ENCODE data around the gene APBA2.

GRCh38 chr15:29089731-29090616 lies 204.2 kb downstream of the APBA2 start:
- TF ChIP-seq, protein P1, sequence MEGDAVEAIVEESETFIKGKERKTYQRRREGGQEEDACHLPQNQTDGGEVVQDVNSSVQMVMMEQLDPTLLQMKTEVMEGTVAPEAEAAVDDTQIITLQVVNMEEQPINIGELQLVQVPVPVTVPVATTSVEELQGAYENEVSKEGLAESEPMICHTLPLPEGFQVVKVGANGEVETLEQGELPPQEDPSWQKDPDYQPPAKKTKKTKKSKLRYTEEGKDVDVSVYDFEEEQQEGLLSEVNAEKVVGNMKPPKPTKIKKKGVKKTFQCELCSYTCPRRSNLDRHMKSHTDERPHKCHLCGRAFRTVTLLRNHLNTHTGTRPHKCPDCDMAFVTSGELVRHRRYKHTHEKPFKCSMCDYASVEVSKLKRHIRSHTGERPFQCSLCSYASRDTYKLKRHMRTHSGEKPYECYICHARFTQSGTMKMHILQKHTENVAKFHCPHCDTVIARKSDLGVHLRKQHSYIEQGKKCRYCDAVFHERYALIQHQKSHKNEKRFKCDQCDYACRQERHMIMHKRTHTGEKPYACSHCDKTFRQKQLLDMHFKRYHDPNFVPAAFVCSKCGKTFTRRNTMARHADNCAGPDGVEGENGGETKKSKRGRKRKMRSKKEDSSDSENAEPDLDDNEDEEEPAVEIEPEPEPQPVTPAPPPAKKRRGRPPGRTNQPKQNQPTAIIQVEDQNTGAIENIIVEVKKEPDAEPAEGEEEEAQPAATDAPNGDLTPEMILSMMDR (IDR thresholded peaks at IDR 0.05) = no peak
- TF ChIP-seq POLR2A (IDR thresholded peaks at IDR 0.05) = no peak
